ENCODE results near the gene SYNDIG1L.

DNA sequence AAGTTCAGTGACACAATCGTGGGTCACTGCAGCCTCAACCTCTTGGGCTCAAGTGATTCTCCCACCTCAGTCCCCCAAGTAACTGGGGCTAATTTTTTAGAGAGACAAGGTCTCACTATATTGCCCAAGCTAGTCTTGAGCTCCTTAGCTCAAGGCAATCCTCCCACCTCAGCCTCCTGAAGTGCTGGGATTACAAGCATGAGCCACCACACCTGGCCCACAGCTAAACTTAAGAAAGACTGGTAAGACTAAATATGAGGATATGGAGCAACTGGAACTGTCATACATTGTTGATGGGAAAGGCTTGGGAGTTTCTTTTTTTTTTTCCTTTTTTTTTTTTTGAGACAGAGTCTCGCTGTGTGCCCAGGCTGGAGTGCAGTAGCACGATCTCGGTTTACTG is 43.8 kb downstream of the SYNDIG1L start:
- TF ChIP-seq, protein P1, sequence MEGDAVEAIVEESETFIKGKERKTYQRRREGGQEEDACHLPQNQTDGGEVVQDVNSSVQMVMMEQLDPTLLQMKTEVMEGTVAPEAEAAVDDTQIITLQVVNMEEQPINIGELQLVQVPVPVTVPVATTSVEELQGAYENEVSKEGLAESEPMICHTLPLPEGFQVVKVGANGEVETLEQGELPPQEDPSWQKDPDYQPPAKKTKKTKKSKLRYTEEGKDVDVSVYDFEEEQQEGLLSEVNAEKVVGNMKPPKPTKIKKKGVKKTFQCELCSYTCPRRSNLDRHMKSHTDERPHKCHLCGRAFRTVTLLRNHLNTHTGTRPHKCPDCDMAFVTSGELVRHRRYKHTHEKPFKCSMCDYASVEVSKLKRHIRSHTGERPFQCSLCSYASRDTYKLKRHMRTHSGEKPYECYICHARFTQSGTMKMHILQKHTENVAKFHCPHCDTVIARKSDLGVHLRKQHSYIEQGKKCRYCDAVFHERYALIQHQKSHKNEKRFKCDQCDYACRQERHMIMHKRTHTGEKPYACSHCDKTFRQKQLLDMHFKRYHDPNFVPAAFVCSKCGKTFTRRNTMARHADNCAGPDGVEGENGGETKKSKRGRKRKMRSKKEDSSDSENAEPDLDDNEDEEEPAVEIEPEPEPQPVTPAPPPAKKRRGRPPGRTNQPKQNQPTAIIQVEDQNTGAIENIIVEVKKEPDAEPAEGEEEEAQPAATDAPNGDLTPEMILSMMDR (IDR thresholded peaks at IDR 0.05) = no peak
- no peak for TF ChIP-seq POLR2A (IDR thresholded peaks at IDR 0.05)

All from testis (tissue), 2 donors.